Measurements from ENCODE around the gene PEAK1.
A peak's percentile ranks its signal among the peaks of the same experiment; 100 is the strongest.

The PEAK1 gene

DNA sequence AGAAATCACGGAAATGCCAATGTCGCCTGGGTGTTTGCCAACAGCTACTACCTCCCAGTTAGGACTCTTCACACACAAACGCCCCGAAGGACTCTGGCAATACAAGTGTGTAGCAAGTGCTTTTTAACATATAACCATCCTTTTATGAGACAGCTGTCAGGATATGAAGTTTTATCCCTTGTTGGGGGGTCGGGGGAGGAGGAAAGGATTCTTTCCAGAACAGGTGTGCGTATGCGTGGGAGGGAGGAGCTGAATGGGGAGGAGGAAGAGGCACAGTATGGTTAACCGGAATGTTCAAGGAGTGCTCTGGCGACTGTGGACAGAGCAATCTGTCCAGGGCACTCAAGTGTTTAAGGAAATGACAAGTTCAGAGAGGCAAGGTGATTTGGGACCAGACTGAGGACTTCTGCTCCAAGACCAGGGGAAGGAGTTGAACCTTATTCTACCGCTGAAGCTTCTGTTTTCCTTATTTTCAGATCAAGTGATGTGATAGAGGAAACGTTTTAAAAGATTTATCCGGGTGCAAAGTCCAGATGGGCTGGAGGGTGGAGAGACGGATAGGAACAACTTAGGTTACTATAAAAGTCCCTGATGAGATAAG is 350.3 kb downstream of the PEAK1 start:
- no peaks in the 10 kb centered on the region for H3K27me3 ChIP-seq (ENCODE audit: control insufficient read depth in 3 of 3, insufficient read depth in 3 of 3, low read depth in 1 of 3, low read length in 3 of 3)
- H3K4me3 ChIP-seq (ENCODE audit: low read length in 2 of 2): peak overlapping the region; percentile 61 to 82
- H3K9ac ChIP-seq (ENCODE audit: low read depth, low read length, poor library complexity): no peak overlapping the region
- no peak overlapping the region for H2BK15ac ChIP-seq (ENCODE audit: low read length)
- H2BK5ac ChIP-seq (ENCODE audit: low read length): no peak overlapping the region
- H4K91ac ChIP-seq (ENCODE audit: low read depth, low read length, poor library complexity): no peak overlapping the region
- no peak for DNase-seq (ENCODE audit: low spot score)
- H3K27ac ChIP-seq (replicated peaks; ENCODE audit: low read length): no peak overlapping the region
- no peaks in the 10 kb centered on the region for H3K9me3 ChIP-seq (replicated peaks in 1 of 2; ENCODE audit: control insufficient read depth in 2 of 2, insufficient read depth in 1 of 2, low read depth in 1 of 2, low read length in 2 of 2)
- no peak overlapping the region for H2AK5ac ChIP-seq (ENCODE audit: low read depth, low read length)
- no peak overlapping the region for H2AFZ ChIP-seq (ENCODE audit: low read length)
- no peak overlapping the region for H3K23ac ChIP-seq (ENCODE audit: low read depth, low read length, poor library complexity)
- H3K14ac ChIP-seq (ENCODE audit: low read length): no peak overlapping the region
- no peak overlapping the region for H2BK120ac ChIP-seq (ENCODE audit: low read depth, low read length)
- H3K4me1 ChIP-seq (ENCODE audit: control insufficient read depth in 2 of 2, insufficient read depth in 1 of 2, low read depth in 1 of 2, low read length in 2 of 2): peaks cover 5 to 10% of the 10 kb centered on the region in 2 donors
- H2BK12ac ChIP-seq (ENCODE audit: low read length): no peak overlapping the region
- H3K79me1 ChIP-seq (ENCODE audit: low read depth, low read length): no peaks in the 10 kb centered on the region
- WGBS, 2 donors (ENCODE audit: extremely low coverage in 2 of 2, insufficient read length in 2 of 2, insufficient replicate concordance in 1 of 2): no CpG with 5 or more reads among the region's 13 CpGs
- H3K18ac ChIP-seq (ENCODE audit: low read length): no peak overlapping the region
- no peak overlapping the region for H4K8ac ChIP-seq (ENCODE audit: low read depth, low read length)
- no peak overlapping the region for H3K4ac ChIP-seq (ENCODE audit: low read length)
- peak overlapping the region; percentile 29 for H3K4me2 ChIP-seq (ENCODE audit: insufficient read depth, low read length, poor library complexity, severe bottlenecking)
- H3K36me3 ChIP-seq (replicated peaks in 1 of 2; ENCODE audit: control insufficient read depth in 2 of 2, insufficient read depth in 2 of 2, low read length in 2 of 2): peaks cover 2 to 34% of the 10 kb centered on the region in 2 donors

DNA sequence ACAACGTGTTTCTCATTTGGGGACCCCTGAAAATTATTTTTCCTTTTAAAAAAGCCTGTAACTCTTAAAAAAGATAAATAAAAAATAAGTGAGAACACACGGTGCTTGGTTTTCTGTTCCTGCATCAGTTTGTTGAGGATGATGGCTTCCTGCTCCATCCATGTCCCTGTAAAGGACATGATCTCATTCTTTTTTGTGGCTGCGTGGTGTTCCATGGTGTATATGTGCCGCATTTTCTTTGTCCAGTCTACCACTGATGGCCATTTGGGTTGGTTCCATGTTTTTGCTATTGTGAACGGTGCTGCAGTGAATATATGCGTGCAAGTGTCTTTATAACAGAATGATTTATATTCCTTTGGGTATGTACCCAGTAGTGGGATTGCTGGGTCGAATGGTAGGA is 351.3 kb downstream of the PEAK1 start:
- H3K4ac ChIP-seq (ENCODE audit: low read length): no peak overlapping the region
- H2AFZ ChIP-seq (ENCODE audit: low read length): no peak overlapping the region
- WGBS, 2 donors (ENCODE audit: extremely low coverage in 2 of 2, insufficient read length in 2 of 2, insufficient replicate concordance in 1 of 2): no CpG with 5 or more reads among the region's 7 CpGs
- H3K23ac ChIP-seq (ENCODE audit: low read depth, low read length, poor library complexity): no peak overlapping the region
- H2BK15ac ChIP-seq (ENCODE audit: low read length): no peak overlapping the region
- H3K18ac ChIP-seq (ENCODE audit: low read length): no peak overlapping the region
- H3K36me3 ChIP-seq (replicated peaks in 1 of 2; ENCODE audit: control insufficient read depth in 2 of 2, insufficient read depth in 2 of 2, low read length in 2 of 2): peaks cover 2 to 41% of the 10 kb centered on the region in 2 donors
- no peaks in the 10 kb centered on the region for H3K79me1 ChIP-seq (ENCODE audit: low read depth, low read length)
- no peak overlapping the region for H2BK5ac ChIP-seq (ENCODE audit: low read length)
- no peak overlapping the region for H3K14ac ChIP-seq (ENCODE audit: low read length)
- H3K9ac ChIP-seq (ENCODE audit: low read depth, low read length, poor library complexity): no peak overlapping the region
- DNase-seq (ENCODE audit: low spot score): no peak
- H3K9me3 ChIP-seq (replicated peaks in 1 of 2; ENCODE audit: control insufficient read depth in 2 of 2, insufficient read depth in 1 of 2, low read depth in 1 of 2, low read length in 2 of 2): no peaks in the 10 kb centered on the region
- no peak overlapping the region for H3K27ac ChIP-seq (replicated peaks; ENCODE audit: low read length)
- no peak overlapping the region for H2AK5ac ChIP-seq (ENCODE audit: low read depth, low read length)
- no peak overlapping the region for H2BK12ac ChIP-seq (ENCODE audit: low read length)
- no peak overlapping the region for H3K4me3 ChIP-seq (ENCODE audit: low read length in 2 of 2)
- no peaks in the 10 kb centered on the region for H3K27me3 ChIP-seq (ENCODE audit: control insufficient read depth in 3 of 3, insufficient read depth in 3 of 3, low read depth in 1 of 3, low read length in 3 of 3)
- no peak overlapping the region for H3K4me2 ChIP-seq (ENCODE audit: insufficient read depth, low read length, poor library complexity, severe bottlenecking)
- H4K91ac ChIP-seq (ENCODE audit: low read depth, low read length, poor library complexity): no peak overlapping the region
- H2BK120ac ChIP-seq (ENCODE audit: low read depth, low read length): no peak overlapping the region
- no peak overlapping the region for H4K8ac ChIP-seq (ENCODE audit: low read depth, low read length)
- peaks cover 5 to 10% of the 10 kb centered on the region in 2 donors for H3K4me1 ChIP-seq (ENCODE audit: control insufficient read depth in 2 of 2, insufficient read depth in 1 of 2, low read depth in 1 of 2, low read length in 2 of 2)

DNA sequence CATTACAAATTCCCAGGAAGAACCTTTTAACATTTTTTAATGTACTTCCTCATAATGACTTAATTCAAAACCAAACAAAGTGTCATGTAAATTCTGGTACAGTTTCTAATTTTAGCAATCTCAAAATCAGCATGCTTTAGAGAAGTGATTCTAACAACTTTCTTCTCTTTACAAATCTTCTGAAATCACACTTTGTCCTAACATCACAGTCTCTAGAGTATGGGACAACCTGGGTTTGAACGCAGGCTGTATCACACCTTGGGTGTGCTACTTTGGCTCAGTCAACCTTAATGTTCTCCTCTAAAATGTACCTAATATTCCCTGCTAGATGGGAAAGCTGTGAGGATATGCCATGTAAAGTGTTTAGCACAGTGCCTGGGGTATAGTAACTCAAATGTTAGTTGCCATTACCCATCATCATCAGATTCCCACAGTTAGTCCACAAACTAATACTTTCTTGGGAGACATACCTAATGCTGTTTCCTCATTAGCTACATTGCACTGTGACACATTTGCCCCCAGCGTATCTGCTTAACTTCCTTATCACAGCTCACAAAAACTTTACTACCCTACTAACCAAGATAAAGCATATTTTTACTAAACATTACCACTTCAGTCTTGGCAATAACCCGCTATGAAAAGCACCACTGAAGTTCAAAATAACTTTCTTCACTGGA is 352.1 kb downstream of the PEAK1 start:
- H3K14ac ChIP-seq (ENCODE audit: low read length): no peak overlapping the region

DNA sequence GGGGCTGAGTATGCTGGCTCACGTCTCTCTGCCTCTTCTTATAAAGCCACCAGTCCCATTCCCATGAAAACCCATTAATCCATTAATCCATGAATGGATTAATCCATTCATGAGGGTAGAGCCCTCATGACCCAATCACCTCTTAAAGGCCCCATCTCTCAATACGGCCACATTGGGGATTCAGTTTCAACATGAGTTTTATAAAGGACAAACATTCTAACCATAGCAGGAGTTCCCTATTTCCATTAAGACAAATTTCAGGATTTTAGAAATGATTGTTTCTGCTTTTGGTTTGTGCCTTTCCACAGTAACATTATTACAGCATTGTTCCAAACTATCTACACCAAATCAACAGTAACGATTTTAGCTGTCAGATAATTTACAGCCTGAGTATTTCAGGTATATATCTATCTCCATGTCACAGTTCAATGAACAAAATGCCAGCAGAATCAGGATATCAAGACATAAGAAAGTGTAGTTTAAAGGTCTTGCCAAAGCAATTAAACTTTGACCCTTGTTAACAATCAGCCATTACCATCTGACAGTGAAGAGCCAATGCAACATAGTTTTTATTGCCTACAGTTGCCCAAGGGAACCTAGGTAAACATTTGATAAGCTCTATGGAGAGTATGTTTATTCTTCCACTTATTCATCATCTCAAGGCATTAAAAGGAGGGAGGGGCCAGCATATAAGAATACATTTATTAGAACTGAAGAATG is 352.8 kb downstream of the PEAK1 start:
- Histone ChIP-seq H3K27ac (replicated peaks; ENCODE audit: low read length) (no peak overlapping the region), H3K9me3 (replicated peaks in 1 of 2; ENCODE audit: control insufficient read depth in 2 of 2, insufficient read depth in 1 of 2, low read depth in 1 of 2, low read length in 2 of 2) (no peaks in the 10 kb centered on the region), H3K14ac (ENCODE audit: low read length) (no peak overlapping the region), H3K36me3 (replicated peaks in 1 of 2; ENCODE audit: control insufficient read depth in 2 of 2, insufficient read depth in 2 of 2, low read length in 2 of 2) (peaks cover 2 to 45% of the 10 kb centered on the region in 2 donors), H3K23ac (ENCODE audit: low read depth, low read length, poor library complexity) (no peak overlapping the region), H2BK120ac (ENCODE audit: low read depth, low read length) (no peak overlapping the region), H4K8ac (ENCODE audit: low read depth, low read length) (no peak overlapping the region), H2BK12ac (ENCODE audit: low read length) (no peak overlapping the region), H2BK15ac (ENCODE audit: low read length) (no peak overlapping the region), H3K4me2 (ENCODE audit: insufficient read depth, low read length, poor library complexity, severe bottlenecking) (no peak overlapping the region), H3K18ac (ENCODE audit: low read length) (no peak overlapping the region), H3K27me3 (ENCODE audit: control insufficient read depth in 3 of 3, insufficient read depth in 3 of 3, low read depth in 1 of 3, low read length in 3 of 3) (no peaks in the 10 kb centered on the region), H4K91ac (ENCODE audit: low read depth, low read length, poor library complexity) (no peak overlapping the region), H3K79me1 (ENCODE audit: low read depth, low read length) (no peaks in the 10 kb centered on the region), H3K9ac (ENCODE audit: low read depth, low read length, poor library complexity) (no peak overlapping the region), H3K4ac (ENCODE audit: low read length) (no peak overlapping the region), H2AK5ac (ENCODE audit: low read depth, low read length) (no peak overlapping the region), H2AFZ (ENCODE audit: low read length) (no peak overlapping the region), H3K4me1 (ENCODE audit: control insufficient read depth in 2 of 2, insufficient read depth in 1 of 2, low read depth in 1 of 2, low read length in 2 of 2) (peaks cover 5 to 10% of the 10 kb centered on the region in 2 donors), H2BK5ac (ENCODE audit: low read length) (no peak overlapping the region), H3K4me3 (ENCODE audit: low read length in 2 of 2) (no peak overlapping the region)
- DNase-seq (ENCODE audit: low spot score): no peak
- WGBS, 2 donors (ENCODE audit: extremely low coverage in 2 of 2, insufficient read length in 2 of 2, insufficient replicate concordance in 1 of 2): no CpG with 5 or more reads among the region's 3 CpGs

More for the DNA sequence above, 352.1 kb downstream of the PEAK1 start:
- Histone ChIP-seq H2BK12ac (ENCODE audit: low read length) (no peak overlapping the region), H3K36me3 (replicated peaks in 1 of 2; ENCODE audit: control insufficient read depth in 2 of 2, insufficient read depth in 2 of 2, low read length in 2 of 2) (peaks cover 2 to 41% of the 10 kb centered on the region in 2 donors), H3K27me3 (ENCODE audit: control insufficient read depth in 3 of 3, insufficient read depth in 3 of 3, low read depth in 1 of 3, low read length in 3 of 3) (no peaks in the 10 kb centered on the region), H4K91ac (ENCODE audit: low read depth, low read length, poor library complexity) (no peak overlapping the region), H3K4me3 (ENCODE audit: low read length in 2 of 2) (no peak overlapping the region), H2AK5ac (ENCODE audit: low read depth, low read length) (no peak overlapping the region), H4K8ac (ENCODE audit: low read depth, low read length) (no peak overlapping the region), H3K9me3 (replicated peaks in 1 of 2; ENCODE audit: control insufficient read depth in 2 of 2, insufficient read depth in 1 of 2, low read depth in 1 of 2, low read length in 2 of 2) (no peaks in the 10 kb centered on the region), H2BK120ac (ENCODE audit: low read depth, low read length) (no peak overlapping the region), H3K4me1 (ENCODE audit: control insufficient read depth in 2 of 2, insufficient read depth in 1 of 2, low read depth in 1 of 2, low read length in 2 of 2) (peaks cover 5 to 10% of the 10 kb centered on the region in 2 donors), H3K23ac (ENCODE audit: low read depth, low read length, poor library complexity) (no peak overlapping the region), H2BK15ac (ENCODE audit: low read length) (no peak overlapping the region), H3K4ac (ENCODE audit: low read length) (no peak overlapping the region), H3K27ac (replicated peaks; ENCODE audit: low read length) (no peak overlapping the region), H3K79me1 (ENCODE audit: low read depth, low read length) (no peaks in the 10 kb centered on the region), H3K4me2 (ENCODE audit: insufficient read depth, low read length, poor library complexity, severe bottlenecking) (no peak overlapping the region), H3K9ac (ENCODE audit: low read depth, low read length, poor library complexity) (no peak overlapping the region), H2AFZ (ENCODE audit: low read length) (no peak overlapping the region), H3K18ac (ENCODE audit: low read length) (no peak overlapping the region), H2BK5ac (ENCODE audit: low read length) (no peak overlapping the region)
- no CpG with 5 or more reads among the region's 3 CpGs for WGBS, 2 donors (ENCODE audit: extremely low coverage in 2 of 2, insufficient read length in 2 of 2, insufficient replicate concordance in 1 of 2)
- no peak for DNase-seq (ENCODE audit: low spot score)
